ENCODE measurements around the gene TNFAIP1.

The TNFAIP1 gene

GRCh38 chr17:28363776-28364650 is 28.5 kb downstream of the TNFAIP1 start:
- TF ChIP-seq CTCF (IDR thresholded peaks at IDR 0.05; ENCODE audit: low read depth, low read length), result no peak
- no peak overlapping the region for H3K4me3 ChIP-seq (ENCODE audit: low read depth, low read length)

GRCh38 chr17:28364665-28365363 is 29.3 kb downstream of the TNFAIP1 start, which contains the start of gene SEBOX:
SEBOX (minus strand) TSS chr17:28365199; CDS start chr17:28365151, 48 bp downstream.
- no peak for TF ChIP-seq CTCF (IDR thresholded peaks at IDR 0.05; ENCODE audit: low read depth, low read length)
- H3K4me3 ChIP-seq (ENCODE audit: low read depth, low read length), result no peak within 1 kb of the TSS

- no peak overlapping the region for H3K4me3 ChIP-seq (ENCODE audit: low read depth, low read length)
- no peak for TF ChIP-seq CTCF (IDR thresholded peaks at IDR 0.05; ENCODE audit: low read depth, low read length)
Observed at GRCh38 chr17:28365487-28365886, 29.9 kb downstream of the TNFAIP1 start.

DNA sequence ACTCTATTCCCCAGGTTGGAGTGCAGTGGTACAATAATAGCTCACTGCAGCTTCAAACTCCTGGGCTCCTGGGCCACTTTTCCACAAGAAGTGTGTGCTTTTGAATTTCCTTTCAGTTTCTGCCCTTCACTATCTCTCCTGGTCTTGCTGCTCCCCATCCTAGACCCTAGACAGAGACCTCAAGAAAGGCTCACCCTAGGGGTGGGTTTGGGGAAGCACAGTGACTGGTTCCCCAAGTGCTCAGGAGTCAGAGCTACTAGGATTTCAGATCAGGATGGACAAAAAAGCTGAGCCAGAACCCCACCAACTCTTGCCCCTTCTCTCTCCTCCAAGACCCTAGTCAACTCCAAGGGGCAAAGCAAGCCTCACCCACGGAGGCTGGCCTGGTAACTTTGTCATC is 31.0 kb downstream of the TNFAIP1 start:
- no peak overlapping the region for H3K4me3 ChIP-seq (ENCODE audit: low read depth, low read length)
- no peak for TF ChIP-seq CTCF (IDR thresholded peaks at IDR 0.05; ENCODE audit: low read depth, low read length)

GRCh38 chr17:28367641-28368305 is 32.2 kb downstream of the TNFAIP1 start:
- no peak overlapping the region for H3K4me3 ChIP-seq (ENCODE audit: low read depth, low read length)
- TF ChIP-seq CTCF (IDR thresholded peaks at IDR 0.05; ENCODE audit: low read depth, low read length), result no peak

GRCh38 chr17:28368306-28368831 is 32.8 kb downstream of the TNFAIP1 start:
- TF ChIP-seq CTCF (IDR thresholded peaks at IDR 0.05; ENCODE audit: low read depth, low read length), result no peak
- no peak overlapping the region for H3K4me3 ChIP-seq (ENCODE audit: low read depth, low read length)

Measured in WI38 (cell line).